IPS DF 6.9 (cell line): ENCODE results near the gene RCAN3.
"Not testable (repeated sequence)": the region's sequence is repeated elsewhere in the genome, so short reads cannot be mapped to it uniquely, and the experiment has no call there.

ENCODE experiments used
- DNase-seq: peaks from one replicate; pipeline ENCODE4 v3.0.0-alpha.2; 2013; ENCODE audit warnings: low read depth, low spot score
- H3K27ac ChIP-seq: one replicate; pipeline ENCODE4 v1.5.1; 2013; ENCODE audit warnings: low read length, control low read depth
- H3K27me3 ChIP-seq: 2 replicates; pipeline ENCODE4 v1.6.1; 2013; ENCODE audit warnings: mild to moderate bottlenecking, low read length; ENCODE audit not compliant: control insufficient read depth, insufficient read depth
- H3K36me3 ChIP-seq: 2 replicates; pipeline ENCODE4 v1.6.1; 2013; ENCODE audit warnings: low read length; ENCODE audit not compliant: control insufficient read depth, insufficient read depth
- H3K4me1 ChIP-seq: 2 replicates; pipeline ENCODE4 v1.6.1; 2013; ENCODE audit warnings: low read length; ENCODE audit not compliant: control insufficient read depth, insufficient read depth
- H3K4me3 ChIP-seq: 2 replicates; pipeline ENCODE4 v1.5.1; 2013; ENCODE audit warnings: mild to moderate bottlenecking, low read length
- H3K9me3 ChIP-seq: 2 replicates; pipeline ENCODE4 v1.6.1; 2013; ENCODE audit warnings: low read length, inconsistent platforms; ENCODE audit not compliant: control insufficient read depth, insufficient read depth
- WGBS: extraction: QIAGEN DNeasy Blood & Tissue Kit; methylation state at CpG from one replicate; pipeline ENCODE4 v1.1.7; 2013; ENCODE audit warnings: mixed read lengths, missing lambda C conversion rate; ENCODE audit not compliant: insufficient read length, insufficient coverage; 5-methylcytosine and 5-hydroxymethylcytosine counted together

The RCAN3 gene

GRCh38 chr1:24529292-24529691, 26.7 kb downstream of the RCAN3 start:
- no CpG with 5 or more reads among the region's 7 CpGs for WGBS
- H3K4me3 ChIP-seq, DNase-seq, H3K27ac ChIP-seq, H3K27me3 ChIP-seq, H3K4me1 ChIP-seq, H3K9me3 ChIP-seq, H3K36me3 ChIP-seq: not testable (repeated sequence)

- no peaks in the 10 kb centered on the region for H3K27me3 ChIP-seq
- no CpG with 5 or more reads among the region's 21 CpGs for WGBS
- DNase-seq: no peak
- H3K4me3 ChIP-seq: no peak overlapping the region
- no peaks in the 10 kb centered on the region for H3K36me3 ChIP-seq
- H3K4me1 ChIP-seq: peaks cover 2% of the 10 kb centered on the region; the same call in 1 of the 2 replicates
- H3K27ac ChIP-seq: no peak overlapping the region
- no peaks in the 10 kb centered on the region for H3K9me3 ChIP-seq
These were observed 32.4 kb downstream of the RCAN3 start for GRCh38 chr1:24535021-24535424.

- no CpG with 5 or more reads among the region's 8 CpGs for WGBS
- Histone ChIP-seq H3K9me3 (no peaks in the 10 kb centered on the region), H3K36me3 (no peaks in the 10 kb centered on the region), H3K27me3 (no peaks in the 10 kb centered on the region), H3K4me1 (peaks cover 2% of the 10 kb centered on the region; the same call in 1 of the 2 replicates), H3K27ac (no peak overlapping the region), H3K4me3 (no peak overlapping the region)
- DNase-seq: no peak
These were observed 33.1 kb downstream of the RCAN3 start for GRCh38 chr1:24535778-24536177.

- Histone ChIP-seq H3K9me3 (no peaks in the 10 kb centered on the region), H3K36me3 (no peaks in the 10 kb centered on the region), H3K27ac (no peak overlapping the region), H3K4me1 (peaks cover 2% of the 10 kb centered on the region; the same call in 1 of the 2 replicates), H3K4me3 (no peak overlapping the region), H3K27me3 (no peaks in the 10 kb centered on the region)
- WGBS: no CpG with 5 or more reads among the region's 7 CpGs
- no peak for DNase-seq
These were observed 33.8 kb downstream of the RCAN3 start for GRCh38 chr1:24536391-24536840.

- Histone ChIP-seq H3K9me3 (no peaks in the 10 kb centered on the region), H3K36me3 (no peaks in the 10 kb centered on the region), H3K4me1 (peaks cover 2% of the 10 kb centered on the region; the same call in 1 of the 2 replicates), H3K27ac (no peak overlapping the region), H3K27me3 (no peaks in the 10 kb centered on the region), H3K4me3 (no peak overlapping the region)
- DNase-seq: no peak
- WGBS: no CpG with 5 or more reads among the region's 15 CpGs
These were observed 37.6 kb downstream of the RCAN3 start for GRCh38 chr1:24540051-24540905.

GRCh38 chr1:24540906-24541710, 38.5 kb downstream of the RCAN3 start:
- no peaks in the 10 kb centered on the region for H3K9me3 ChIP-seq
- H3K4me3 ChIP-seq: no peak overlapping the region
- H3K27ac ChIP-seq: no peak overlapping the region
- WGBS: no CpG with 5 or more reads among the region's 7 CpGs
- no peak for DNase-seq
- H3K4me1 ChIP-seq: no peaks in the 10 kb centered on the region
- H3K27me3 ChIP-seq: no peaks in the 10 kb centered on the region
- no peaks in the 10 kb centered on the region for H3K36me3 ChIP-seq

GRCh38 chr1:24541711-24542346, 39.2 kb downstream of the RCAN3 start:
- WGBS: no CpG with 5 or more reads among the region's 8 CpGs
- Histone ChIP-seq H3K27me3 (no peaks in the 10 kb centered on the region), H3K4me3 (no peak overlapping the region), H3K4me1 (no peaks in the 10 kb centered on the region), H3K36me3 (no peaks in the 10 kb centered on the region), H3K9me3 (no peaks in the 10 kb centered on the region), H3K27ac (no peak overlapping the region)
- DNase-seq: no peak

- Histone ChIP-seq H3K36me3 (no peaks in the 10 kb centered on the region), H3K9me3 (no peaks in the 10 kb centered on the region), H3K27ac (no peak overlapping the region), H3K27me3 (no peaks in the 10 kb centered on the region), H3K4me3 (no peak overlapping the region), H3K4me1 (no peaks in the 10 kb centered on the region)
- DNase-seq: no peak
These were observed 41.6 kb downstream of the RCAN3 start for GRCh38 chr1:24544239-24544638.

GRCh38 chr1:24545662-24546061, 43.0 kb downstream of the RCAN3 start:
- no peak overlapping the region for H3K27ac ChIP-seq
- H3K4me1 ChIP-seq: no peaks in the 10 kb centered on the region
- DNase-seq: no peak
- no peaks in the 10 kb centered on the region for H3K27me3 ChIP-seq
- H3K4me3 ChIP-seq: no peak overlapping the region
- no CpG with 5 or more reads among the region's 1 CpG for WGBS
- no peaks in the 10 kb centered on the region for H3K9me3 ChIP-seq
- H3K36me3 ChIP-seq: no peaks in the 10 kb centered on the region

GRCh38 chr1:24547195-24547594, 44.6 kb downstream of the RCAN3 start:
- H3K27ac ChIP-seq: no peak overlapping the region

More at GRCh38 chr1:24547195-24547594, 44.6 kb downstream of the RCAN3 start:
- H3K4me3 ChIP-seq: no peak overlapping the region
- H3K4me1 ChIP-seq: peaks cover 2% of the 10 kb centered on the region; the same call in 1 of the 2 replicates
- no CpG with 5 or more reads among the region's 5 CpGs for WGBS
- H3K27me3 ChIP-seq: no peaks in the 10 kb centered on the region
- no peak for DNase-seq
- H3K36me3 ChIP-seq: no peaks in the 10 kb centered on the region
- H3K9me3 ChIP-seq: no peaks in the 10 kb centered on the region
